H1 (cell line): ENCODE results near the gene MACF1.

Experiments
- BRCA1 ChIP-seq: IDR thresholded peaks from 2 replicates; pipeline ENCODE4 v1.6.1; 2012; ENCODE audit warnings: low read depth, low read length, improper control_type of control experiment
- CTCF ChIP-seq, 3 experiments: IDR thresholded peaks; 1 replicate in 2 of 3; 2 replicates in 1 of 3; pipeline versions ENCODE4 v1.5.1 to v1.6.1; 2011; ENCODE audit warnings: low read length in 3 of 3, mild to moderate bottlenecking in 3 of 3, inconsistent platforms in 2 of 3, low read depth in 1 of 3, moderate library complexity in 1 of 3; ENCODE audit not compliant: insufficient read depth in 1 of 3; ENCODE audit errors: control extremely low read depth in 1 of 3
- POLR2A ChIP-seq, 2 experiments: IDR thresholded peaks; 1 replicate in 1 of 2; 2 replicates in 1 of 2; pipeline ENCODE4 v1.6.1; 2011; ENCODE audit warnings: low read depth in 2 of 2, low read length in 2 of 2, mild to moderate bottlenecking in 2 of 2; ENCODE audit errors: control extremely low read depth in 1 of 2

GRCh38 chr1:39295901-39296300 lies 91.4 kb downstream of the MACF1 start:
- TF ChIP-seq POLR2A (IDR thresholded peaks at IDR 0.05; ENCODE audit: control extremely low read depth in 1 of 2, low read depth in 2 of 2, low read length in 2 of 2) (no peak), CTCF (IDR thresholded peaks at IDR 0.05; ENCODE audit: control extremely low read depth in 1 of 3, insufficient read depth in 1 of 3, low read depth in 1 of 3, low read length in 3 of 3) (no peak), BRCA1 (no peak)
